Activated T-cell treated with anti-CD3 and anti-CD28 coated beads, Interleukin-2, amount 50 U/mL, for 72 hours (primary cell): ENCODE data around the gene FLNA. TPM values are rescaled to one million over a fixed set of nuclear protein-coding genes. Genes with fewer than 3 reads are reported as not detected.

Experiments used
- ATAC-seq, 2 donors: fragments of 150-1000 bp; cut with Tn5 transposase; replicated peaks in 1 of 2; 2 replicates each; pipeline ENCODE4 v1.10.0; 2021; ENCODE audit warnings: moderate library complexity in 2 of 2, mild to moderate bottlenecking in 1 of 2
- DNase-seq, 2 donors: peaks; one replicate each; pipeline ENCODE4 v3.0.0; 2021 to 2022; ENCODE audit warnings: mixed read lengths in 1 of 2
- H3K27ac Mint-ChIP-seq: one replicate; pipeline ENCODE4 v1.8.0; 2022; ENCODE audit warnings: mild to moderate bottlenecking, moderate library complexity, mixed read lengths
- H3K27me3 Mint-ChIP-seq: one replicate; pipeline ENCODE4 v1.8.0; 2022; ENCODE audit warnings: low read depth, mixed read lengths
- H3K36me3 Mint-ChIP-seq, 2 donors: one replicate each; pipeline ENCODE4 v1.8.0; 2022; ENCODE audit warnings: mixed read lengths in 2 of 2, mild to moderate bottlenecking in 1 of 2; ENCODE audit not compliant: insufficient read depth in 2 of 2
- H3K4me1 Mint-ChIP-seq: one replicate; pipeline ENCODE4 v1.8.0; 2022; ENCODE audit warnings: low read depth, mixed read lengths
- H3K4me3 Mint-ChIP-seq, 2 donors: one replicate each; pipeline ENCODE4 v1.8.0; 2022; ENCODE audit warnings: mild to moderate bottlenecking in 2 of 2, mixed read lengths in 2 of 2, moderate library complexity in 2 of 2
- H3K9me3 Mint-ChIP-seq, 2 donors: one replicate each; pipeline ENCODE4 v1.8.0; 2022; ENCODE audit warnings: mixed read lengths in 2 of 2
- total RNA-seq, 2 donors: library from RNA; stranded (reverse); gene quantifications; one replicate each; pipeline ENCODE4 v1.2.3, GENCODE V29; 2022

The FLNA gene
- total RNA-seq, 2 donors from 2014 or later: 755 to 777 TPM

DNA sequence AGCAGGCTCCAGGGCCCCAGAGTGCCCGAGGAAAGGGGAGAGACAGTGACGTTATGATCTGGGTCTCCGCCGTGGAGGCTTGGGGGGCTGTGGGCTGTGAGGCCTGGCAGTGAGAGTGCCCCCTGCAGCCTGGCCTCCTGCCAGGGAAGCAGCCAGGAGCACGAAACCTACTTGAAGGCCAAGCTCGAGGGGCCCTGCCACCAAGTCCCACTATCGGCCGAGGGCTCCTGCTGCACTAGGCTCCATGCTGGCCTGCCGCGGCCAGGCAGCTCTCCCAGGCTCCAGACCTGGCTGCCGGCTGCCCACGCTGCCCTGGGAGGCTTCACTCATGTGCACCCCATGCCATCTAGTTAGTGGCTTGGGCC lies 18.7 kb downstream of the FLNA start:
- H3K4me3 Mint-ChIP-seq: no peak overlapping the region
- no peaks in the 10 kb centered on the region for H3K27me3 Mint-ChIP-seq
- DNase-seq (no peak), ATAC-seq (no peak)
- H3K9me3 Mint-ChIP-seq: no peaks in the 10 kb centered on the region
- H3K27ac Mint-ChIP-seq: no peak overlapping the region
- H3K4me1 Mint-ChIP-seq: peaks cover 18% of the 10 kb centered on the region
- peaks cover under 1 to 3% of the 10 kb centered on the region in 2 donors for H3K36me3 Mint-ChIP-seq

DNA sequence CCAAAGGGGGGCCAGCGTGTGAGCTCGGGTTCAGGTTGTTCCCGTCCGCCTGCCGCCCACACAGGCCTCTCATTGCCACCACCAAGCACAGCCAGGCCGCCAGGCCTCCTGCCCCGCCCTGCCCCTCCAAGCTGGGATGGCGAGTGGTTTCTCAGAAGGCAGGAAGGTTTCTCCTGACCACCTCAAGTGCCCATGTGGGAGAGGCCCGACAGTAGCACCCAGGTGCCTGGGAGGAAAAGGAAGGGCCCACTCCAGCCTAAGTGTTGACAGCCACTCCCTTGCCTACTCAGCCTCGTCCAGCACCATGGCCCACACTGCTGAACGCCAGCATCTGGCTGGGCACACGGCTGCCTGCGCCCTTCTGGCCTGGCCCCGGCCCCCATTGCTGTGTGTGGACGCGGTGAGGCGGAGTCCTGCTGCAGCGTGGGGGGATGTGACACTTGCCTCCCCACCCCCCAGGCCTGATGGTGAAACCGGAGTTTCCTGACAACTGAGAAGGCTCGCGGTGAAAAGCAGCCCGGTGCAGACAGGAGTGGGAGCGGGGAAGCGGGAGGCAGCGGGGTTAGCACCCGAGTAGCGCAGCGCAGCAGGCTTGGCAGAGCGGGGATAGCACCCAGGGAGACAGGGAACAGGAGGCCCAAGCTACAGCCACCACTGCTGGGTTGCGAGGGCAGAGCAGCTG lies 19.2 kb downstream of the FLNA start:
- no peaks in the 10 kb centered on the region for H3K9me3 Mint-ChIP-seq
- no peaks in the 10 kb centered on the region for H3K27me3 Mint-ChIP-seq
- peaks cover 18% of the 10 kb centered on the region for H3K4me1 Mint-ChIP-seq
- ATAC-seq: no peak
- DNase-seq: no peak
- peaks cover 0 to 3% of the 10 kb centered on the region in 2 donors for H3K36me3 Mint-ChIP-seq
- no peak overlapping the region for H3K27ac Mint-ChIP-seq
- no peak overlapping the region for H3K4me3 Mint-ChIP-seq

DNA sequence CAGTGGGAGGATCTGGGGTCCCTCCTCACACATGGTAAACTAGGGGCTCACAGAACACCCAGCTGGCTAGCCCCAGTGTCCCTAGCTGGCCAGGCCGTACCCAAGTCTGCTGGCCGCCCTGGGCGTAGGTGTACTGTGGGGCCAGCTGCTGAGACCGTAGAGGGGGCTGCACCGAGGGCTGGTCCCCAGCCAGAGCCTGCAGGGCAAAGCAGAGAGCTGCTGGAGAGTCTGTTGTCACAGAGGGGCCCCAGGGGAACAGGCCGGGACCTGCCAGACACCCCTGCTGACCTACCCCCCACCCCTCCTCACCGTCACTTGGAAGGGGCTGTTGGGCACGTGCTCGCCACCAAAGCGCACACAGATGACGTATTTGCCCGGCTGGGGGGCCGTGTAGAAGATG lies 19.9 kb downstream of the FLNA start:
- H3K27ac Mint-ChIP-seq: no peak overlapping the region
- peaks cover 0 to 3% of the 10 kb centered on the region in 2 donors for H3K36me3 Mint-ChIP-seq
- no peak overlapping the region for H3K4me3 Mint-ChIP-seq
- DNase-seq: no peak
- no peaks in the 10 kb centered on the region for H3K27me3 Mint-ChIP-seq
- no peaks in the 10 kb centered on the region for H3K9me3 Mint-ChIP-seq
- no peak for ATAC-seq
- H3K4me1 Mint-ChIP-seq: peaks cover 24% of the 10 kb centered on the region

DNA sequence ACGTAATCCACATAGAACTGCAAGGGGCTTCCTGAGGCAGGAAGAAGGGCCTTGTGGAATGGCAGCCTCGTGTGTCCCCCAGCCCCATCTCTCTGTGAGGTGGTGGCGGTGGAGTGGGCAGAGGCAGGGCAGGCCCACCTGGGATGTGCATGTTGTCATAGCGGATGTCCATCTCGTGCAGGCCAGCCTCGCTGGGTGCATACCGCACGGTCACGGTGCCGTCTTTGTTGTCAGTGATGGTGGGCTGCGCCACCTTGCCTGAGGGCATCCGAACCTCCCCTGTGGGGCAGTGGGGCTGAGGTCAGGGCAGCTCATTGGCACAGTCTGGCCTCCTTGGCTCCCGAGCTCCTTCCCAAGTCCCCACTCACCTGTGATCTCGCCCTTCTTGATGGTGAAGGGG lies 20.4 kb downstream of the FLNA start:
- H3K27ac Mint-ChIP-seq: no peak overlapping the region
- DNase-seq (no peak), ATAC-seq (no peak)
- no peaks in the 10 kb centered on the region for H3K27me3 Mint-ChIP-seq
- H3K4me1 Mint-ChIP-seq: peaks cover 29% of the 10 kb centered on the region
- no peak overlapping the region for H3K4me3 Mint-ChIP-seq
- peaks cover 0 to 3% of the 10 kb centered on the region in 2 donors for H3K36me3 Mint-ChIP-seq
- H3K9me3 Mint-ChIP-seq: no peaks in the 10 kb centered on the region

DNA sequence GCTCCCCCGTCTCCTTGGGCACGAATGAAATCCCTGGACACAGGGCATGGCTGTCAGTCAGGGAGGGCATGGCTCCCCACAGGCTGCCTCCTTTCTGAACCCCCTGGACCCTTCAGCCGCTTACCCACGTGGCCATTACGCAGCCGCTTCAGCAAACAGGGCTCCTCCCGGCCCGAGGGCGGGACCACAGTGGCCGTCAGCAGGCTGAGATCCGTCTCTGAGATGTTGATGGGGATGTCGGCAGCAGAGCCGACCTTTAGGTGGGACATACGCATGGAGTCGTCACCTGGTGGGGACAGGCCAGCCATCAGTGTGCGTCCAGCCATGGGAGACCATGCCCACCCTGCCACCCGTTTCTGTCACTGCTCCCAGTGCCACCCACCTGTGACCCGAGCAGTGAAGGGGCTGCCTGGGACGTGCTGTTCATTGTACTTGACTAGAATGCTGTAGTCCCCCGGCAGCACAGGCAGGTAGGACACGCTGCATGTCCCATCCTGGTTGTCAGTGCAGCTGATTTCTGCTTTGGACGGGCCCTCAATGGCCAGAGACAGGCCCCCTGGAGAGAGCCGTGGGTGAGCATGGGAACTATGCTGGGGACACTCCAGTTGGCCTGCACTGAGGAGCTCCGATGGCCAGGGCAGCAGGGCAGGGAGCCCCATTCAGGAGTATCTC lies 21.1 kb downstream of the FLNA start:
- Mint-ChIP-seq H3K36me3 (no peaks in the 10 kb centered on the region), H3K4me3 (no peak overlapping the region), H3K27ac (no peak overlapping the region), H3K27me3 (no peaks in the 10 kb centered on the region), H3K4me1 (peaks cover 25% of the 10 kb centered on the region), H3K9me3 (no peaks in the 10 kb centered on the region)
- no peak for DNase-seq
- no peak for ATAC-seq

DNA sequence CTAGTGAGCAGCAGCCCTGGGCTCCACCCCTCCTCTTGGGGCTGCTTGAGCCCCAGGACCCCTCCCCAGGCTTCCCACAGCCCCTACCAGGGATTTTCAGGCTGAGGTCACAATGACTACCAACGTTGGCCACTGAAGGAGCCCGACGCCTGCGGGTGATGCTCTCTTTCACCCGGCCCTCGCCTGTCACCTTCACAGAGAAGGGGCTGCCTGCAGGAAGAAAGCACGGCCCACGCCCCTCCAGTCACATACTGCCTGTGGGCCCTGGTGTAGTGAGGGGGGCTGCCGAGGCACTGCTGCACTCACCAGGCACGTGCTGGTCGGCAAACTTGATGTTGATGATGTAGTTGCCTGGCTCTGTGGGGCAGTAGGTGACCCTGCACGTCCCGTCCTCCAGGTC lies 22.0 kb downstream of the FLNA start:
- Mint-ChIP-seq H3K27ac (no peak overlapping the region), H3K4me1 (peaks cover 27% of the 10 kb centered on the region), H3K9me3 (no peaks in the 10 kb centered on the region), H3K36me3 (peaks cover 0 to 1% of the 10 kb centered on the region in 2 donors), H3K4me3 (no peak overlapping the region), H3K27me3 (no peaks in the 10 kb centered on the region)
- ATAC-seq: no peak
- no peak for DNase-seq

DNA sequence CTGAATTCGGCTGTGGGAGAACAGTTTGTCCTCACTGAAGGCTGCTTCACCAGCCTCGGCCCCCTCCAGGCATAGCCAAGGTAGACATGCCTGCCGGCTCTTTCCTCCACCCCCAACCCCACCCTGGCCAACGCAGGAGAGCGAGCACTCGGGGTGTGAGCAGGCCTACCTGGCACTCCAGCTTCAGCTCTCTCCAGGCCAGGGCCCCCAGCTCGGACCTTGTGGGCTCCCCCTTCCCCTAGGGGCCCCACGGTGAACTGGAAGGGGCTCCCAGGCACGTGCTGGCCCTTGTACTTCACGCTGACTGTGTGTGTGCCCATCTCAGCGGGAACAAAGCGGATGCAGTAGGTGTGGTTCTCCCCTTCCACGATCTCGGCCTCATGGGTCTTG lies 22.4 kb downstream of the FLNA start:
- H3K36me3 Mint-ChIP-seq: peaks cover 0 to 5% of the 10 kb centered on the region in 2 donors
- DNase-seq (no peak), ATAC-seq (no peak)
- peaks cover 30% of the 10 kb centered on the region for H3K4me1 Mint-ChIP-seq
- no peak overlapping the region for H3K4me3 Mint-ChIP-seq
- no peaks in the 10 kb centered on the region for H3K27me3 Mint-ChIP-seq
- no peaks in the 10 kb centered on the region for H3K9me3 Mint-ChIP-seq
- H3K27ac Mint-ChIP-seq: no peak overlapping the region

DNA sequence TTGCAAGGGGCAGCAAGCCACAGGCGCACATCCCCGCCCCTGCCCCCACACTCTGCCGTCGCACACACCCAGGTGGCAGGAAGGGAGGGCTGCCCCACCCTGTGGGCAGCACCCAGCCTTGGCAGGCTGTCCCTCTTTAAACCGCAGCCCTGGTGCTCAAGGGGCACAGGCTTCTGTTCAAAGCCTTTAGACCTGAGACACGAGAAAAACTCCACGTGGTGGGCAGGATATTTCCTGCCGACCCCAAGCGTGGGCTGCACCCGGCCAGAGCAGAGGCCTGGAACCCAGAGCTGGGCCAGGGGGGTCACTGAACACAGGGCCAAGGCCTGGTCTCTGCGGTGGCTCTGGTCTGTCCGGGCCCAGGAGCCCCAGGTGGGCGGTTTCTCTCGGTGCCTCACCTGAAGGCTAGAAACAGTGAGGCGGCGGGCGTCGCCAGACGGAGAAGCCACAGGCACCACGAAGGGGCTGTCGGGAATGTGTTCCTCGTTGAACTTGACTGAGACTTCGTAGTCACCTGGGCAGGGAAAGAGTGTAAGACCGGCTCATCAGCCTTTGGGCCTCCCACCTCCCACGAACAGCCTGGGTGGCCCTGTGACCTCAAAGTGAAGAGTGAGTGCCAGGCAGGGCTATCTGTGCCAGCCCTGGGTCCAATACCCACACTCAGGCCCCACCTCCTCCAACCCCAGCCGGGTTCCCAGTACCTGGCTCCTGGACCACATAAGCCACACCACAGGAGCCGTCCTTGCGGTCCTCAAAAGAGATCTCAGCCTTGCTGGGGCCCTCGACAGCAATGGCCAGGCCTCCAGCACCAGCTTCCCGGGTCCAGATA lies 23.0 kb downstream of the FLNA start:
- peaks cover 0 to 5% of the 10 kb centered on the region in 2 donors for H3K36me3 Mint-ChIP-seq
- H3K4me3 Mint-ChIP-seq: peak overlapping the region in 1 of 2 donors; percentile 20
- ATAC-seq (peak in 1 of 2 donors; percentile 12), DNase-seq (no peak)
- no peaks in the 10 kb centered on the region for H3K9me3 Mint-ChIP-seq
- H3K27me3 Mint-ChIP-seq: no peaks in the 10 kb centered on the region
- peak overlapping the region; percentile 57 for H3K27ac Mint-ChIP-seq
- peaks cover 31% of the 10 kb centered on the region for H3K4me1 Mint-ChIP-seq

DNA sequence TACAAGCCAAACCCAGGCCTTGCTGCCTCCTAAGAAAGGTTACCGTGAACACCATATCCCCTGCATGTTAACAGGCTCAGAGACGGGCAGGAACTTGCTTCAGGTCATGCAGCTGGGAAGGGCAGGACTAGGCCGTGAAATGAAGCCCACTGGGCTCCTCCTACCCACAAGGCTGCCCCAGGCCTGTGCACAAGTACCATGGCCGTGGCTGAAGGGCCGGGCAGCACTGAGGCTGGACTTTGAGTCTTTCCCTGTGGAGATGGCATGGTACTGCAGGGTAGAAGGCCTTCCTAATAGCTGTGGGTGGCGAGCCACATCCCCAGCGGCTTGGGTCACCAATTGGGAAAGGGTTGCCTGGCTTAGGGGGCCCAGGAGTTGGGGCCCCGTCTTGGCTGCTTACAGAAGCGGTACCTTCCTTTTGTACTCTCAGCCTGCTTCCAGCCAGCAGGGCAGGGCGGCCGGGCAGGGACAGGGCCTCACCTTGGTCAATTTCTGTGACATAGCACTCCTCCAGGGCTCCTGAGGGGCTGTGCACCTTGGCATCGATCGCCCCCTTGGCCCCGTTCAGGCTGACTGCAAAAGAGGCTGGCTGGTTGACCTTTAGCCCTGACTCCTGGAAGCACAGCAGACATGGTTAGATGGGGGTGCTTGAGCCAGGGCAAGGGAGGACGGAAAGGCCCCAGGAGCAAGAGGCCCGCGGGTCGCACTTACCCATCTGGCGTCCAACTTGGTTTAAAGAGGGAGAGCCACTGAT lies 23.8 kb downstream of the FLNA start:
- DNase-seq (no peak), ATAC-seq (no peak)
- no peak overlapping the region for H3K27ac Mint-ChIP-seq
- H3K36me3 Mint-ChIP-seq: peaks cover 0 to 5% of the 10 kb centered on the region in 2 donors
- peaks cover 26% of the 10 kb centered on the region for H3K4me1 Mint-ChIP-seq
- no peak overlapping the region for H3K4me3 Mint-ChIP-seq
- no peaks in the 10 kb centered on the region for H3K27me3 Mint-ChIP-seq
- H3K9me3 Mint-ChIP-seq: no peaks in the 10 kb centered on the region

DNA sequence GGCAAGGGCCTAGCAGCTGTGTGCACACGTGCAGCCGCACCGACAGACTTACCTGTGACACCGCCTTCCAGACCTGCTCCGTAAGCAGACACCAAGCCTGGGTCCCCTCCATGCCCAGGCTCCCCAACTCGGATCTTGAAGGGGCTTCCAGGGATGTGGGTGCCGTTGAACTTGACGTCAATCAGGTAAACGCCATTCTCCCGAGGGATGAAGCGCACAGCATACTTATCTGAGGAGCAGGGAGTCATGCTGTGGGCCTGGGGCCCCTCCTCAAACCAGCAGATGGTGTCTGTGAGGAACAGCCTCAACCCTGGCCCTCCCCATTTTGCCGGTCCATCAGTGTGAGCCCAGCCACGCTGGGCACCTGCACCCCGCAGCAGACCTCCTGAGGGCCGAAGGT lies 24.5 kb downstream of the FLNA start:
- ATAC-seq: no peak
- no peaks in the 10 kb centered on the region for H3K27me3 Mint-ChIP-seq
- H3K4me3 Mint-ChIP-seq: no peak overlapping the region
- peaks cover 26% of the 10 kb centered on the region for H3K4me1 Mint-ChIP-seq
- H3K27ac Mint-ChIP-seq: no peak overlapping the region
- no peaks in the 10 kb centered on the region for H3K9me3 Mint-ChIP-seq
- no peak for DNase-seq
- peaks cover 0 to 5% of the 10 kb centered on the region in 2 donors for H3K36me3 Mint-ChIP-seq

DNA sequence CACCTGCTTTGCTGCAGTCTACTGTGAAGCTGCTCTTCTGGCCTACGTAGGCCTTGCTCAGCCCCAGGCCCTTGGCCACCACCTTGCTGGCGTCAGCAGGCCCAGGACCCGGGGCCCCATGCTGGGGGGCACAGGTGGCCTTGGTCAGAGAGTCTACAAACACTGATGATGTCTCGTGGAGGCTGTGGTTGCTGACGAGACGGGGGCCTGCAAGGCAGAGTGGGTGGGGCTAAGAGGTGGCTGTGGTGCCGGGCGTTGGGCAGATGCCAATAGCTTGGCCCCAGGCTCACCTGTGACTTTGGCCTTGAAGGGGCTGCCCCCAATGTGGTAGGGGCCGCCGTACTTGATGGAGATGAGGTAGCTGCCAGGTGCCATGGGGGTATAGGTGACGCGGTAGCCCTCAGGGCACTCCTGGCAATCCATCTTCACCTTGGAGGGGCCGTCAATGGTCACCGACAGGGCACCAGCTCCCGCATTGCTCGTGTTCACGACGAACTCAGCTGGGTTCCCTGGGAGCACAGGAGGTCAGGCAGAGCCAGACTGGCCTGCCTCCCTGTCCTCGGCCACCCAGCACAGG lies 25.0 kb downstream of the FLNA start:
- Mint-ChIP-seq H3K27ac (no peak overlapping the region), H3K9me3 (no peaks in the 10 kb centered on the region), H3K4me3 (no peak overlapping the region), H3K36me3 (peaks cover 0 to 5% of the 10 kb centered on the region in 2 donors), H3K4me1 (peaks cover 26% of the 10 kb centered on the region), H3K27me3 (no peaks in the 10 kb centered on the region)
- DNase-seq (no peak), ATAC-seq (no peak)

DNA sequence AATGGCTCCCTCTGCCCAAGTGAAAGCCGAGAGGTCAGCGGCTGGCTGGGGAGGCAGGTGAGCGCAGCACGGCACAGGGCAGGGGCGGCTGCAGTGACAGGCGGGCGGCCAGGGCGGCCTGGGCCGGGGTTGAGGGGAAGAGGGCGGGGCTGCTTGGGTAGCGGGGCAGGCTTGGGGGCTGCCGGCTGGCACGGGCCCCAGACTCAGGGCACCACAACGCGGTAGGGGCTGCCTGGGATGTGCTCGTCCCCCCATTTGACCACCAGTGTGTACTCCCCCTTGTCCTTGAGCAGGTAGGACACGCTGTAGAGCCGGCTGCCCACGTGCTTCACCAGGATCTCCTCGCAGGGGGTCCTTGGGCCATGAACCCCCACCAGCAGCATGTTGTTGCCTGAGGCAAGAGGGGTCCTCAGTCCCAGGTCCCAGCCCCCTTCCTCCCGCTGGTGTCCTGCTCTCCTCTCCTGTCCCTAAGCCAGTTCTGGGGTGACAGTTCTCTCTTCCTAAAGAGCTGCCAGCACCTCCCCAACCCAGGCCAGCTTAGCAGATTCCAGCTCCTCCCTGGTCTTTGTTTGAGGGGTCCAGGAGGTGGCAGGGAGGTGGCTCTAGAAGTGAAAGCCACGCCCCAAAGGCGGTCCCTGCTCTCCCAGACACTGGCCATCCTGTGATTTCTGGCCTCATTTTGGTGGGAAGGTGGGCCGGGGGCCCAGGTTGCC lies 25.6 kb downstream of the FLNA start:
- H3K4me1 Mint-ChIP-seq: peaks cover 26% of the 10 kb centered on the region
- no peak overlapping the region for H3K4me3 Mint-ChIP-seq
- ATAC-seq: no peak
- no peaks in the 10 kb centered on the region for H3K9me3 Mint-ChIP-seq
- H3K27me3 Mint-ChIP-seq: no peaks in the 10 kb centered on the region
- peaks cover 0 to 5% of the 10 kb centered on the region in 2 donors for H3K36me3 Mint-ChIP-seq
- no peak overlapping the region for H3K27ac Mint-ChIP-seq
- no peak for DNase-seq
